Choroid plexus epithelial cell (primary cell): ENCODE data around the gene GNL2.
"Not testable (repeated sequence)": the region's sequence is repeated elsewhere in the genome, so short reads cannot be mapped to it uniquely, and the experiment has no call there.

Source experiments
- DNase-seq: peaks from one replicate; pipeline ENCODE4 v3.0.0-alpha.2; 2010; ENCODE audit warnings: low read depth
- H3K4me3 ChIP-seq: 2 replicates; pipeline ENCODE4 v1.5.1; 2011; ENCODE audit warnings: low read depth, mild to moderate bottlenecking, control low read depth, low read length, moderate library complexity
- CTCF ChIP-seq: conservative IDR thresholded peaks from 2 replicates; pipeline ENCODE4 v1.5.1; 2011; ENCODE audit warnings: low read depth, mild to moderate bottlenecking, control low read depth, inconsistent platforms, low read length, moderate library complexity

Gene GNL2

DNA sequence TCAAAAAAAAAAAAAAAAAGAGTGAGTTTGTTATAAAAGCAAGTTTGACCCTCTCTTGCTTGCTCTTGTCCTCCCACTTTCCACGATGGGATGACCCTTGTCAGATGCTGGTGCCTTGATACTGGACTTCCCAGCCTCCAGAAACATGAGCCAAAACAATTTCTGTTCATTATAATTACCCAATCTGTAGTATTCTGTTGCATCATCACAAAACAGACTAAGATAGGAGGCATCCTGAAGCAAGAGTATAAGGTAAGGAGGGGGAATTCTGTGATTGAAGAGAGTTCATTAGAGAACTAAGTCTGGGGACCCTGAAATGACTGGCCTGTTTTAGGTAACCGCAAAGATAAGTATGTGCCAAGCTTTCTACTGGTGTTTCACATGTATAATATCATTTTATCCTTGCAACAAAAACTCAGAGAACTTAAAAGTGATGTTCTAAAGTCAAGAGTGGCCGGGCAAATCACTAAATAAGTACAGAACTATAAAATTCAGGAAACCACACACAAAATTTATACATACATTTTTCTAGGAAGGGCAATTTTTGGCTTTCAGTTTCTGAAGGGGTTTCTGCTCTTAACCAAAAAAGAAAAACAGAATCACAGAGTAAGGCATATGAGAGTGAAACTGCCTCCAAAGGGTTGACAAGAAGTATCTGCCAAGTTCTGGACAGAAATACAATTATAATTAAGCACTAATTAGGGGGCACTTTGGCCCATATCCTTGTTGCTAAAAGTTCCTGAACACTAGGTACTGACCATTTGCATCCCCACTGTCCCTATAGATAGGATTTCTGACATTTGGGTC lies 25.0 kb downstream of the GNL2 start:
- DNase-seq: no peak
- no peak for TF ChIP-seq CTCF
- H3K4me3 ChIP-seq: no peak overlapping the region

DNA sequence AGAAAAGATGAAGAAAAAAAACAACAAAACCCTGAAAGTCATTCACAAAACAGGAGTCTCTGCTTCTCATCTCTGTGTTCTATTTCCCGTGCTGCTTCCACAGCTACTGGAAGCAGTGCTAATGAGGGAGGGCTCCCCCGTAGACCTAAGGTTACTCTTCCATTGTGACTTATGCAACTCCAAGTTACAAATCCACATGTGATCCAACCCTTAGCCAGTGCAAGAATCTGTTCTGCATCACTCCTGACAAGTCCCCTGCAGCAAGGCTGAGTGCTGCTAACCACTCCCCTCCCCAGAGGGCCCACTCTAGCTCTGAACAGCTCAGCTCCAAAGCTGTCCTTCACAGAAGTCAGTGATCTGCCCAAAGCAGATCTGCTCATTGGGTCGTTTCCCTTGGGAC lies 28.7 kb downstream of the GNL2 start:
- H3K4me3 ChIP-seq: no peak overlapping the region
- no peak for TF ChIP-seq CTCF
- no peak for DNase-seq

DNA sequence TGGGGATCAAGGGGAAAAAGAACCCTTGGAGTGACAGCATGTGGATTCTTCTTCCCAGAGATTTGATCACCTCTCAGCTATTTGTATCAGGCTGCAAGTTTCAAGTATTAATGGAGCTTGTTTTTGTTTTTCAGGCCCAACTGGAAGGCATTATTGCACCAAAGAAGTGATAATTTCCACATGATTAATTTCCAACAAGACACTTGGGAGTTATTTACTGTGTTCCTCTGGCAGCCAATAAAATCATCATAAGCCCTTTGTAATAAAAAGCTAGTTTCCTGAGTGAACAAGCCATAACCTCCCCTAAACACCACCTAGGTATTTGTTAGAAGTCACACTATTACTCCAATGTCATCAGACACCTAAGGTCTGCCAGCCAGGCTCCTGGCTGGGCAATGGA lies 30.8 kb downstream of the GNL2 start:
- DNase-seq: no peak
- no peak overlapping the region for H3K4me3 ChIP-seq
- TF ChIP-seq CTCF: no peak

DNA sequence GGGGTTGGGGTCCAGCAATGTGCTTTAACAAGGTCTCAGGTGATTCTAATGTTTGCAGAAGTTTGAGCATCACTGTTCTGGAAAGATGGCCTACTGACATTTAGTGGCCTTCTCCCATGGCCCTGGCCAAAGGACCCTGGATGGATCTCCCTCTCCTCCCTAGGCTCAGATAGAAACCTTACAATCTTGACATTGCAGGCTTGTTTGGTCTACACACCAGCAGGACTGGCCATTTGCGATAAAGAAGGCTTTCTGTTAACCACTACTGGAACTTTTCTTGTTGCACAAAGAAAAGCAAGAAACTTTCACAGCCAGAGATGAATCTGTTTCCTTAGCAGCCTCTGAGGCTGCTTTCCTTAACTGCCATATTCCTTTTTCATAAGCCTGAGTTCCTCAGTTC lies 32.8 kb downstream of the GNL2 start:
- no peak for TF ChIP-seq CTCF
- DNase-seq: no peak
- no peak overlapping the region for H3K4me3 ChIP-seq

DNA sequence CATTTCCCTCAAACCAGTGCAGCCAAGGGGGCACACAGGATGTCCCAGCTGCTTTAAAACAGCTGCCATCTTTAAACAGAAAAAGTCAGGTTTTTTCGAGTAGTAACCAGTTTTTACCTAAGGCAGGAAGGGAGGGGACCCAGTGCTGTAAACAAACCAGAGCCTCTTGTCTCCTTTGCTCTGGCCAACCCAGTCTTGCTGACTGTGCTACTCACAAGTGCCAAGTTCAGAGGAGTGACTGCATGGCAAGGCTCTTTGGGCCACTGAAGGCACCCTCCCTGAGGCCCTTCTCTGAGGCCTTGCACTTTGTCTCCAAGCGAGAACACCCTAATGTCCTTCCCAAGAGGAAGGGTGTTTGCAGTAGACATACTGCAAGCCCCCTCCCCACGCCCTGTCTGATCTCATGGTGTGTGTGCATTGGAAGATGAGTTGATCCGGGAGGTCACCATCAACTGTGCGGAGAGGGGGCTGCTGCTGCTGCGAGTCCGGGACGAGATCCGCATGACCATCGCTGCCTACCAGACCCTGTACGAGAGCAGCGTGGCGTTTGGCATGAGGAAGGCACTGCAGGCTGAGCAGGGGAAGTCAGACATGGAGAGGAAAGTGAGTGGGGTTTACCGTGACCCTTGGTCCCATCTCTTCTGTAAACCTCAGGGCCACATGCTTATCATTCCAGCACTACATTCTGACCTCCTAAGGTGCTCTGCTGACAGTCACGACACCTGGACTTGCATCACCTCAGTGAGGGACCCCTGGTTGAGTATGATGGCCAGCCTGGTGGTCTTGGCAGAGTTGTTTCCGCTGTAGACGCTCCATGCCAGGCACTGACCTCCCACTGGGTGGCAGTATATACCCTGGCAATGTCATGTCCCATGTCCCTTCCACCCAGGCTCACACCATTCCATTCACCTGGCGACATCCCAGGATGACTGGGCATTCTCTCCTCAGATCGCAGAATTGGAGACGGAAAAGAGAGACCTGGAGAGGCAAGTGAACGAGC lies 34.3 kb downstream of the GNL2 start:
- peak; percentile 60 for TF ChIP-seq CTCF
- no peak overlapping the region for H3K4me3 ChIP-seq
- DNase-seq: peak; percentile 27

DNA sequence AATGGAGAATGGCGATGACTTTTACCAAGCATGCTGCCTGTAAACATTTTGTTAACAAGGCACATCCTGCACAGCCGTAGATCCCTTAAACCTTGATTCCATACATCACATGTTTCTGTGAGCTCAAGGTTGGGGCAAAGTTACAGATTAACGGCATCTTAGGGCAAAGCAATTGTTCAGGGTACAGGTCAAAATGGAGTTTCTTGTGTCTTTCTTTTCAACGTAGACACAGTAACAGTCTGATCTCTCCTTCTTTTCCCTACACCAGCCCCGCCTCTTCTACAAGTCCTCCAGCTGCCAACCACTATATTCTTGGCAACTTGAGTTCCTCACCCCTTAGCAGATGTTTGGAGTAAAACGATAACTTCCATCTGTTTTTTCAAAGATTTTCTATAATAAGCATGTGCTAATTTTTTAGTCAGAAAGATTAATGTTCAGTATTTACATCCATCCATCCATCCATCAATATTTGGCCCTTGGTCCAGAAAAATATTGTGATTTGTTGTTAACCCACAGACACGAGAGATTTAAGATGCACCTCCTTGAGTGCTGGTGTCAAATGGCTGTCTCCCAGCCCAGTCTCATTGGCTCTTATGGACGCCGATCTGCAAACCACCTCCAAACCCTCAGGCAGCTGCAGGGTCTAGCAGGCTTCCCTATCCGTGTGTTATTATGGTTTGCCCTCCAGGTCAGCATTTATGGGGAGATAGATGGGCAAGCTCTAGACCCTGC lies 35.2 kb downstream of the GNL2 start:
- no peak overlapping the region for H3K4me3 ChIP-seq
- DNase-seq: no peak
- TF ChIP-seq CTCF: no peak

- DNase-seq, H3K4me3 ChIP-seq: not testable (repeated sequence)
These were observed 35.8 kb downstream of the GNL2 start for GRCh38 chr1:37559957-37560379.
